ENCODE measurements around the gene LRRC73. TPM values are rescaled to one million over a fixed set of nuclear protein-coding genes. Genes with fewer than 3 reads are reported as not detected.

LRRC73 gene
- total and polyA plus RNA-seq, 2 of the 8 experiments (the other 6 are each of a cell fraction or from before 2014, with no cell fraction given) = 0.24 to 0.26 TPM

DNA sequence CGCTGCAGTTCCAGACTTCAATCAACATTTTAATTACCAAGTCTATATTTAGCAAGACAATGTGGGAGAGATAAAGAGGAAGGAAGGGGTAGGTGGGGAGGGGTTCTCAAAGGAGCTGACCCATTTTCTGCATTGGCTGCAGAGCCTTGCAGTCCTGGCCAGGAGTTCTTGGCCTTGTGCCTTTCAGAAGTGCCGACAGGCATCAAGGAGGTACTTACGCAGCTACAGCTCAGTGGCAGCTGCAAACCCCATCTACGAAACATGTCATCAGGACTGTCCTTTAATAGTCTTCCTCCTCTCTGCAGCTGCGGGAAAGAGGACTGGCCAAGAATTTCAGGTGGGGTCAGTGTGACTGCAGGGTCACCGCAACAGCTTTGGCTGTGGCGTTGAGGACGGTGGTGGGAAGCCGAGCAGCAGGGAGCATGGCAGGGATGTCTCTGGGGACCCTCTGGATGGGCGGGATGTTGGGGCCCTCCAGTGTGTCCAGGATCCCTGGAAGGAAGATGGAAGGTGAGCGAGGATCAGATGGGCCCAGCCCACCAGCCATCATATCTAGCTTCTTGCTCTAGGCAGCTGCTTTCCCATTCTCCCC lies 1.8 kb upstream of the LRRC73 start (continued):
- TF ChIP-seq, protein P1, sequence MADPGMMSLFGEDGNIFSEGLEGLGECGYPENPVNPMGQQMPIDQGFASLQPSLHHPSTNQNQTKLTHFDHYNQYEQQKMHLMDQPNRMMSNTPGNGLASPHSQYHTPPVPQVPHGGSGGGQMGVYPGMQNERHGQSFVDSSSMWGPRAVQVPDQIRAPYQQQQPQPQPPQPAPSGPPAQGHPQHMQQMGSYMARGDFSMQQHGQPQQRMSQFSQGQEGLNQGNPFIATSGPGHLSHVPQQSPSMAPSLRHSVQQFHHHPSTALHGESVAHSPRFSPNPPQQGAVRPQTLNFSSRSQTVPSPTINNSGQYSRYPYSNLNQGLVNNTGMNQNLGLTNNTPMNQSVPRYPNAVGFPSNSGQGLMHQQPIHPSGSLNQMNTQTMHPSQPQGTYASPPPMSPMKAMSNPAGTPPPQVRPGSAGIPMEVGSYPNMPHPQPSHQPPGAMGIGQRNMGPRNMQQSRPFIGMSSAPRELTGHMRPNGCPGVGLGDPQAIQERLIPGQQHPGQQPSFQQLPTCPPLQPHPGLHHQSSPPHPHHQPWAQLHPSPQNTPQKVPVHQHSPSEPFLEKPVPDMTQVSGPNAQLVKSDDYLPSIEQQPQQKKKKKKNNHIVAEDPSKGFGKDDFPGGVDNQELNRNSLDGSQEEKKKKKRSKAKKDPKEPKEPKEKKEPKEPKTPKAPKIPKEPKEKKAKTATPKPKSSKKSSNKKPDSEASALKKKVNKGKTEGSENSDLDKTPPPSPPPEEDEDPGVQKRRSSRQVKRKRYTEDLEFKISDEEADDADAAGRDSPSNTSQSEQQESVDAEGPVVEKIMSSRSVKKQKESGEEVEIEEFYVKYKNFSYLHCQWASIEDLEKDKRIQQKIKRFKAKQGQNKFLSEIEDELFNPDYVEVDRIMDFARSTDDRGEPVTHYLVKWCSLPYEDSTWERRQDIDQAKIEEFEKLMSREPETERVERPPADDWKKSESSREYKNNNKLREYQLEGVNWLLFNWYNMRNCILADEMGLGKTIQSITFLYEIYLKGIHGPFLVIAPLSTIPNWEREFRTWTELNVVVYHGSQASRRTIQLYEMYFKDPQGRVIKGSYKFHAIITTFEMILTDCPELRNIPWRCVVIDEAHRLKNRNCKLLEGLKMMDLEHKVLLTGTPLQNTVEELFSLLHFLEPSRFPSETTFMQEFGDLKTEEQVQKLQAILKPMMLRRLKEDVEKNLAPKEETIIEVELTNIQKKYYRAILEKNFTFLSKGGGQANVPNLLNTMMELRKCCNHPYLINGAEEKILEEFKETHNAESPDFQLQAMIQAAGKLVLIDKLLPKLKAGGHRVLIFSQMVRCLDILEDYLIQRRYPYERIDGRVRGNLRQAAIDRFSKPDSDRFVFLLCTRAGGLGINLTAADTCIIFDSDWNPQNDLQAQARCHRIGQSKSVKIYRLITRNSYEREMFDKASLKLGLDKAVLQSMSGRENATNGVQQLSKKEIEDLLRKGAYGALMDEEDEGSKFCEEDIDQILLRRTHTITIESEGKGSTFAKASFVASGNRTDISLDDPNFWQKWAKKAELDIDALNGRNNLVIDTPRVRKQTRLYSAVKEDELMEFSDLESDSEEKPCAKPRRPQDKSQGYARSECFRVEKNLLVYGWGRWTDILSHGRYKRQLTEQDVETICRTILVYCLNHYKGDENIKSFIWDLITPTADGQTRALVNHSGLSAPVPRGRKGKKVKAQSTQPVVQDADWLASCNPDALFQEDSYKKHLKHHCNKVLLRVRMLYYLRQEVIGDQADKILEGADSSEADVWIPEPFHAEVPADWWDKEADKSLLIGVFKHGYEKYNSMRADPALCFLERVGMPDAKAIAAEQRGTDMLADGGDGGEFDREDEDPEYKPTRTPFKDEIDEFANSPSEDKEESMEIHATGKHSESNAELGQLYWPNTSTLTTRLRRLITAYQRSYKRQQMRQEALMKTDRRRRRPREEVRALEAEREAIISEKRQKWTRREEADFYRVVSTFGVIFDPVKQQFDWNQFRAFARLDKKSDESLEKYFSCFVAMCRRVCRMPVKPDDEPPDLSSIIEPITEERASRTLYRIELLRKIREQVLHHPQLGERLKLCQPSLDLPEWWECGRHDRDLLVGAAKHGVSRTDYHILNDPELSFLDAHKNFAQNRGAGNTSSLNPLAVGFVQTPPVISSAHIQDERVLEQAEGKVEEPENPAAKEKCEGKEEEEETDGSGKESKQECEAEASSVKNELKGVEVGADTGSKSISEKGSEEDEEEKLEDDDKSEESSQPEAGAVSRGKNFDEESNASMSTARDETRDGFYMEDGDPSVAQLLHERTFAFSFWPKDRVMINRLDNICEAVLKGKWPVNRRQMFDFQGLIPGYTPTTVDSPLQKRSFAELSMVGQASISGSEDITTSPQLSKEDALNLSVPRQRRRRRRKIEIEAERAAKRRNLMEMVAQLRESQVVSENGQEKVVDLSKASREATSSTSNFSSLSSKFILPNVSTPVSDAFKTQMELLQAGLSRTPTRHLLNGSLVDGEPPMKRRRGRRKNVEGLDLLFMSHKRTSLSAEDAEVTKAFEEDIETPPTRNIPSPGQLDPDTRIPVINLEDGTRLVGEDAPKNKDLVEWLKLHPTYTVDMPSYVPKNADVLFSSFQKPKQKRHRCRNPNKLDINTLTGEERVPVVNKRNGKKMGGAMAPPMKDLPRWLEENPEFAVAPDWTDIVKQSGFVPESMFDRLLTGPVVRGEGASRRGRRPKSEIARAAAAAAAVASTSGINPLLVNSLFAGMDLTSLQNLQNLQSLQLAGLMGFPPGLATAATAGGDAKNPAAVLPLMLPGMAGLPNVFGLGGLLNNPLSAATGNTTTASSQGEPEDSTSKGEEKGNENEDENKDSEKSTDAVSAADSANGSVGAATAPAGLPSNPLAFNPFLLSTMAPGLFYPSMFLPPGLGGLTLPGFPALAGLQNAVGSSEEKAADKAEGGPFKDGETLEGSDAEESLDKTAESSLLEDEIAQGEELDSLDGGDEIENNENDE (IDR thresholded peaks at IDR 0.05; ENCODE audit: insufficient replicate concordance, low read length) = no peak
- TF ChIP-seq HDAC2 (IDR thresholded peaks at IDR 0.05; ENCODE audit: borderline replicate concordance in 1 of 2, low read depth in 2 of 2, low read length in 2 of 2) (no peak), KDM5A (IDR thresholded peaks at IDR 0.05; ENCODE audit: low read length) (no peak), NANOG (IDR thresholded peaks at IDR 0.05; ENCODE audit: insufficient read depth, low read depth, low read length, poor library complexity, severe bottlenecking) (no peak), SAP30 (IDR thresholded peaks at IDR 0.05; ENCODE audit: insufficient read depth, insufficient replicate concordance, low read length) (no peak), KDM4A (IDR thresholded peaks at IDR 0.05; ENCODE audit: low read depth, low read length, severe bottlenecking) (no peak), SRF (IDR thresholded peaks at IDR 0.05; ENCODE audit: low read depth, low read length) (no peak), TEAD4 (IDR thresholded peaks at IDR 0.05; ENCODE audit: low read depth, low read length) (no peak)
- TF ChIP-seq, protein P2, sequence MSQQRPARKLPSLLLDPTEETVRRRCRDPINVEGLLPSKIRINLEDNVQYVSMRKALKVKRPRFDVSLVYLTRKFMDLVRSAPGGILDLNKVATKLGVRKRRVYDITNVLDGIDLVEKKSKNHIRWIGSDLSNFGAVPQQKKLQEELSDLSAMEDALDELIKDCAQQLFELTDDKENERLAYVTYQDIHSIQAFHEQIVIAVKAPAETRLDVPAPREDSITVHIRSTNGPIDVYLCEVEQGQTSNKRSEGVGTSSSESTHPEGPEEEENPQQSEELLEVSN (IDR thresholded peaks at IDR 0.05) = no peak
